Hematopoietic multipotent progenitor cell treated with erythropoietin and hydrocortisone succinate and interleukin-3 and kit ligand, for 17 days (in vitro differentiated cells): ENCODE data around the gene RAPSN.
A peak's percentile ranks its signal among the peaks of the same experiment; 100 is the strongest.

Experiments used
- DNase-seq: peaks from one replicate; pipeline ENCODE4 v3.0.0-alpha.2; 2015; ENCODE audit warnings: low spot score

RAPSN gene

DNA sequence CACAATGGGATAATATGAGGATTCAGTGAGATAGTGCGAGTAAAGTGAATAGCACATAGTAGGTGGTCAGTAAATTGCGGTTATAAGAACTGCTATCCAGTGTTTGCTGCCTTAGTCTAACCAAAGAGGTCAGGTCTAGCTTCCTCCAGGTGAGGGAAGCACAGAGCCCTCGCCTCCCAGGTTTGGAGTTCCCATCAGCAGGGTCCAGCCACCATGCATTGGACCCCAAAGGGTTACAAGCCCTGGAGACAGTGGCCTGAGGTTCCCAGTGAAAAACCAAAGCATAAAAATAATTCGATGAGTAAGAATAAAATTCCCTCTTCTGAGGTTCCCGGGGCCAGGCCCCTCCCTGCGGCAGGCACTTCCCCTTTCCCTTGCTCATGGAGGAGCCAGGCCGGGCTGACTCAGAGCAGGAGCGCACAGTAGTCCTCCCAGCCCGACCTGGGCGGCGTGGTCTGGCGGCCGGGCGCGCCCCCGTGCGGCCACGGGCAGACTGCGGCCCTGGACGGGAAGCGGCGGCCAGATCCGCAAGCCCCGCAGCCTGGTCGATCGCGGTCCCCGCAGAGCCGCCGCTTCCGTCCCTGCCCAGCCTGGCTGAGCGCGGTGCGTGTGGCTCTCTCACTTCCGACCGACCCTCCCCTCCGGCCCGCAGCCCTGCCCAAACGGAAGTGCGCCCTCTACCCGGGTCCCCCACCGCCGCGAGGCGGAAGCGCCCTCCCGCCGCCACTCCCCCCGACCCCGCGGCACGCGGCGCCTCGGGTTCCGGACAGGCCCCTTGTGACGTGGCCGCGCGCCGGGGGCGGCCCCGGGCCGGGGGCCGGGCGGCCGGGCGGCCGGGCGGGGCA, 41.0 kb downstream of the RAPSN start, which contains the start of gene SLC39A13:
TSS of gene SLC39A13 (plus strand) at position 845 of the 845 bp plus-strand sequence. CDS start 1,505 bp downstream, outside the sequence.
- peak; percentile 86 for DNase-seq

DNA sequence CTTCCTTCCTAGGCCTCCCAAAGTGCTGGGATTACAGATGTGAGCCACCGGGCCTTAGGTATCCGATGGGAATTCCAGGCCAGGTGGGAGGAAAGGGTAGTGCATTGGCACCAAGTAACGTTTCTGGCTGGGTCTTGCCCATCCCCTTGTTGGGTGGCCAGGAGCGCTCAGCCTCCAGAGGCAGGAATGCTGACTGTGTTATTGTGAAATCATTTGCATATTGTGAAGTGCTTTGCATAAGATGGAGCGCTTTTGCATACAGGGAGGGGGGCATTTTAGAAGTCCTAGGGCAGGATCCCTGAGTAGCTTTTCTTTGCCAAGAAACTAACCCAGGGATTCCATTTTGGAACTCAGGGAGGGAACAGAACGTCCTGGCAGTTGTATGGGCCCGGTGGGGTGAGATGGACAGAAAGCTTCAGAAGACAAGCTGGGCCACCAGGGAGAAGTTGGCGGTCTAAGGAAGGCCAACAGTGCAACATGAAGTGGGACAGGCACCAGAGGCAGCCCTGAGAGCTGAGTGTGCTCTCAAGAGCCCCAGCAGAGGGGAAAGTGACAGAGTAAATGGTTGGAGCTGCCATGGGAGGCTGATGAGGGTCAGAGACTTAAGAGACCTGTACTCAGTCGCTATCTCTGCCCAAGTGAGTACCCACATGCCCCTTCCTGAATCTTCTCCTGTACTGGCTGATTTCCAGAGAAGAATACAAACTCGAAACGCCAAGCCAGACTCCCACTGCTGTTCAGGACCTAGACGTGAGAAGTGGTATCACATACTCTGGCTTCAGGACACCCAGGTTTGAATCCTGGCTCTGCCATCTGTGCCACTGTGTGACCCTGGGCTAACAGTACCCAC, 41.8 kb downstream of the RAPSN start:
- no peak for DNase-seq

DNA sequence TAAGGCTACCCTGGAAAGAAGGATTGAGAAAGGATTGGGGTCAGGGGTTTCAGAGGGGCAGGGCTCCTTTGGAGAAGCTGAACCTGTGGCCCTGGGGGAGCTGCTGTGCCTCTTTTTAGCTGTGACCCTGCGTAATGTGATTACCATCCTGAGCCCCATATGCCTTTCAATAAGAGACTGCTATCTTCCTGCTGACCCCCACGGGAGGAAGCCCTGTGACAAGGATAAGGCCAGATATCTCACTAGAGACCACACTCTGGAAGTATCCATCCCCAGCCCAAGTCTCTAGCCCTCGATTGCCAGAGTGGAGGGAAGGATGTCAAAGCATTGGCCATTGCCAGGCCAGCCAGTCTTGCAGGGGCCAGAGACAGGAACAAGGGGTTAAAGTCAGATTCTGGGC, 45.4 kb downstream of the RAPSN start:
- DNase-seq, result no peak

DNA sequence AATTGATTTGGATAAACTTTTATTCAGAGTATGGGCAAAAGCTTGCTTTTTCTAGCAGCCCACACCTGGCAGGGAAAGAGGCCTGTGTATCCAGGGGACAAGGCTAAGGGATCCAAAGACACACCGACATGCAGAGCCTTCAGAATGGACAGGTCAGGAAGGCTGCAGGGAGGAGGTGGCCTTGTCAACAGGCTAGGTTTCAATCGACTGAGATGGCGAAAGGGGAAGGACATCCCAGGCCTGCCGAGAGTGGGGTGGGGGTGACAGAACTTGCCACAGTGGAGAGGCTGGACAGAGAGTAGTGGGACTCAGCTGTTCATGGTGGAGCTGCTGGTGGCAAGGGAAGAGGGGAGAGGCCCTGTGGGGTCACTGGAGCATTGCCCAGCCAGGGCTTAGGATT, 45.8 kb downstream of the RAPSN start:
- DNase-seq, result no peak

DNA sequence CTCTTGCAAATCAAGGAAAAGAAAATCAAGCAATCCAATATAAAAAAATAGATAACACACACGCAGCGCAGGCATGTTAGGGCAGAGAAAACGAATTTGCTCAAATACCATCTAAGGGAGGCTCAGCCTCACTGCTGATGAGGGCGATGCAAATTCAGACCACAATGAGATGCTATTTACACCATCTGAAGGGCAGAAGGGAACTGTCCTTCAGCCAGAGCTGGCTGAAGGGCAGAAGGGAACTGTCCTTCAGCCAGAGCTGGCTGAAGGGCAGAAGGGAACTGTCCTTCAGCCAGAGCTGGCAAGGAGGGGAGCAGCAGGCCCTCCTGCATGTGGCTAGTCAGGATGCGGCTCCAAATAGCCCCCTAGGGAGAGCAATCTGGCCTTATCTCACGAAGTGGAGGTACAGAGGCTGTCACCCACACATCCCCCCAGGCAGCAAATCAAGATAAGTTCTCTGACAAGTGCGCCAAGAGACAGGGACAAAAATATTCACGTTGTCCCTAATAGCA, 48.1 kb downstream of the RAPSN start:
- no peak for DNase-seq

DNA sequence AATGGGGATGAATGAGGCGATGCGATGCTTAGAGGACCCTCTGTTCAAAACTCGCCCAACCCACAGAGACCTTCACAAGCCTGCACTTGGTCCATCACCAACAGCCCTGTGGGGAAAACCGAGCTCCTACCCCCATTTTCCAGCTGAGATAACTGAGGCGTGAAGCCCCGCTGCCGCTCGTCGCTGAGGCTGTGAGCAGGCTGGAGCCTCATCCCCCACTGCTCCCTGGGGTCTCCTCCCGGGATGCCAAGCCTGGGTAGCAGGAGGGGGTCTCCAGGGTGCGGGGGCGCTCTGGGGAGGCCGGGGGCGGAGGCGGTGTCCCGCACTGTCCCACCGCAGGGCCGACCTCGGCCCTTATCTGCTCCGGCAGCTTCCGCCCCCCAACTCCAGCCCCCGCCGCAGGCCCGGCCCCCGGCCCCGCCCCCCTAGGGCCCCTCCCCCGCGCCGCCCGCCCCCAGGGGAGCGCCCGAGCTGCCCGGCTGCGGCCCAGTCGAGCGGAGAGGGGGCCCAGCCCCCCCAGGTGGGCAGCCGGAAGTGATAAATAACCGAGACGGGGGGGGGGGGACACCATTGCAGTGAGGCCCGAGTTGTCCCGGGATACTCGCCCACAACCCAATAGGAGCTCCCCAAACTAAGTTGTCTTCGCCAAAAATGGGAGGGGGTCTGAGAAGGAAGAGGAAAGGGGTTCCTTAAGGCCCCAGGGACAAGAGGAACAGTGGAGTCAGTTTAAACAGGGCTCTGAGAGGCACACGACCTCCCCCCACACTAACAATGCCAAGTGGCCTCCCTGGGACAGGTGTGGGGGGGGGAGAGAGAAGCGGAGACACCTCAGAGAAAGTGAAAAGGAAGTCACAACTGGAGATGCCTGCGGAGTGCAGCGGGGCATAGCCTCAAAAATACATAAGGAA, 48.8 kb downstream of the RAPSN start:
- DNase-seq, result no peak

DNA sequence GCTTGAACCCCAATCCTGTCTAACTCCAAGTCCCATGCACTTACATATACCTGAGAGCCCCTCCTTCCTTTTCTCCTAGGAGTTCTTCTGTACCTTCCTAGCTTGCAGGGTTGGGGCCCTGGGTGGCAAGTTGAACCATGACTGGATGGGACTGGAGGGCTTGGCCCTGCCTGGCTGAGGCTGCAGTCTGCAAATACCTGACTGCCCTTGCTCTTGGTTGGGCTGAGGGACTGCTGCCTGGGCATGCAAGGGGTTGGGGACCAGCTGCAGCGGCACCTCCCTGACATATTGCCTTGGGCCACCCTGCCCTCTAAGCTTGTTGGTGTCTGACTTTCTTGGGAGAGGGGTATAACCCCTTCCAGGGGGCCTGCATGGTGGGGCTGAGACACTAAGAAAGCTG, 50.4 kb downstream of the RAPSN start:
- no peak for DNase-seq

DNA sequence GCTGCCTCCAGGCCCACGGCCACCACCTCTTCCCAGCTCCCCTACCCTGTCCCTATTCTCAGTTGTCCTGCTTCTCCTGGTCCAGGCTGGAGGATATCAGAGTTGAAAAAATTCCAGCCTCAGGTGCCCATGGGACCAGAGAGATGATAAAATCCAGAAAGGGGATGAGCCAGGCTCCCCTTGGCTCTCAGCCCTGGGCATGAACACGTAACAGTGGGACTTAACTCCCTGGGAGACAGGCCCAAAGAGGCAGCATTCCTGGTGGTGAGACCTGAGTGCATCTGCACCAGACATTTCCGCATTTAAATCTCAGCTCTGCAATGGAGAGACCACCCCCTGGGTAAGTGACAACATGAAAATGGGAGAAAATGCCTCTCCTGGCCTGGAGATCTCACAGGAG, 50.9 kb downstream of the RAPSN start:
- no peak for DNase-seq

DNA sequence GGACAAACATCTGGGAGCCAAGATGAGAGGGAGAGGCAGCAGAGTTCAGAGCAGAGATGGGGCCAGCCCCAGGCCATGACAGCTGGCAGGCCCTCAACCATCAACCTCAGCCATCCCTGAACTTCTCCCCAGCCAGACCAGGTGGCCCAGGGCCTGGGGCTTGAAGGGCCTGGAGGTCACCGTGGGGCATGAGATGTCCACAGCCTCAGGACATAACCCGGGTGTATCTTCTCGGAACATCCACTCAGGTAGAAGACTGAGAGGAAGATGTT, 53.0 kb downstream of the RAPSN start:
- no peak for DNase-seq

DNA sequence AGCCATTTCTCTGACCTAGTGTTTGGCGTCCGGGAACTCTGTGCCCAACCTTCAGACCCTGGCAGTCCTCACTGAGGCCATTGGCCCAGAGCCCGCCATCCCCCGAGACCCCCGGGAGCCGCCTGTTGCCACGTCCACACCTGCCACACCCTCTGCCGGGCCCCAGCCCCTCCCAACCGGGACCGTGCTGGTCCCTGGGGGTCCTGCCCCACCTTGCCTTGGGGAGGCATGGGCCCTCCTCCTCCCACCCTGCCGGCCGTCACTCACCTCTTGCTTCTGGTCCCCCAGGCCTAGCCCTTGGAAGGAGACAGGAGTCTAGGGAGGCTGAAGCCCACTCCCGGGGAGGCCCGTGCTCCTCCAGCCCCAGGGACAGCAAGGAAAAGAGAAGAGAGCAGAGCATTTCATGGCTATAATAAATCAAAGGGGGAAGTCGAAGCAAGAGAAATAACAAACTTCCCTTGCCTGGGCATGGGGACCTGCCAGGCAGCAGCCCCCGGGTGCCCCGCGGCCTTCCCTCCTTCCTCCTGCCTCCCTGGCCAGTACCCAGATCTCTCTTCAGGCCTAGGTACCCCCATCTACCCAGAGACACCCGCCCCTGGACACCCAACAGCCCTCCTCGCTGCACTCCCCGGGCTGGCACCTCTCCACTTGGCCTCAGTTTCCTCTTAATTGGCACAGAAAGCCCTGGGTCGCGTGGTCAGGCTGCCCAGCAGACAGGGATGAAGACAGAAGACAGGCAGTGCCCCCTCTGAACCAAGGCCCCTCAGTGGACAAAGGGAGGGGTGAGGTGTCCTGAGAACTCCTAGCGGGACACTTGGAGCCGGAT, 53.5 kb downstream of the RAPSN start:
- no peak for DNase-seq

DNA sequence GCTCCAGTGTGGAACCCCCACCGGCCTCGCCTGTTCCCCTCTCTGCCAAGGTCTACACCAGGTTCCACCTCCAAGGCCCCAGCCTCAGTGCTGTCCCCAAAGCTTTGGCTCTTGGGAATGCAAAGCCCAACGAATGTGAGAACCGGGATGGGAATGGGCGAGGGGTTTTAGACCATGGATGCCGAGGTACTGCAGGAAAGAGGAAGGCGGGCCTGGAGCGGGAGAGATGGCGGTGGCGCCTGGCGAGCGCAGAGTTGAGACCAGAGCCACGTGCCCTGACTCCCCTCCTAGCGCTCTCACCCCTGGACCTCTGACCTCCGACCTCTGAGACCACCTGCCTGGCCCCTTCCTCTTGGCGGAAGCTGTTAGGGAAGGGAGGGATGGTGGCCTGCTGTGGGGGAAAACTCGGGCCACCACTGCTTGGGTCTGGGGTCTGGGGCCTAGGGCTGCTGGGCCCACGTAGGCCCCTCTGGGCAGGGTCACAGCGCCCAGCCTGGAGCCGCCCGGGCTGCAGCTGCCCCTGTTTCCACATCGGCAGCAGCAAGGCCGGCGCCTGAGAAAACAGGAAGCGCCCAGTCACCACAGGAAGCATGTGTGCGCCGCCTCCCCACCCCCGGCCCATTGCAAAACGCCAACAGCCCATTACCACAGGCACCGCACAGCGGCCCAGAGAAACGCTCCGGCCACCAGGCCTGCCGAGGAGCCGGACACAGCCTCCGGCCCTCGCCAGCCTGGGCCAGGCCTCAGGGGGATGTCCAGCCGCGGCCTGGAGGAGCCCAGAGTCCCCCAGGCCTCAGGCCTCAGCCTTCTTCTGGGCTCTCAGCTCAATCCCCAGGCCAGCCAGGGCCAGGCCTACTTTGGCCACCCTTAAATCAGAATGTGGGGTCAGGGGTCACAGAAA, 54.4 kb downstream of the RAPSN start:
- no peak for DNase-seq

DNA sequence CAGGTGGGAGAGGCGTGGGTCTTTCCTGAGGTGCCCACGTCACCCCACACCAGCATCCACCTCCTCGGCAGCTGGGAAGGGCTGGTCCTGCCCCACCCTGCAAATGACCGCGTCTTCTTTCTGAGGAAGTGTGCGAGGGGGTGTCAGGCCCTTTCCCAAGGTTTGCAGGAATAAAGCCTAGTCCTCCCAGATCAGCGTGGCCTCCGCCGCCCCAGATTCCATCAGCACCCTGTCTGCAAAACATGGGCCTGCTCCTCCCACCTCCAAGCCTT, 55.0 kb downstream of the RAPSN start:
- no peak for DNase-seq

DNA sequence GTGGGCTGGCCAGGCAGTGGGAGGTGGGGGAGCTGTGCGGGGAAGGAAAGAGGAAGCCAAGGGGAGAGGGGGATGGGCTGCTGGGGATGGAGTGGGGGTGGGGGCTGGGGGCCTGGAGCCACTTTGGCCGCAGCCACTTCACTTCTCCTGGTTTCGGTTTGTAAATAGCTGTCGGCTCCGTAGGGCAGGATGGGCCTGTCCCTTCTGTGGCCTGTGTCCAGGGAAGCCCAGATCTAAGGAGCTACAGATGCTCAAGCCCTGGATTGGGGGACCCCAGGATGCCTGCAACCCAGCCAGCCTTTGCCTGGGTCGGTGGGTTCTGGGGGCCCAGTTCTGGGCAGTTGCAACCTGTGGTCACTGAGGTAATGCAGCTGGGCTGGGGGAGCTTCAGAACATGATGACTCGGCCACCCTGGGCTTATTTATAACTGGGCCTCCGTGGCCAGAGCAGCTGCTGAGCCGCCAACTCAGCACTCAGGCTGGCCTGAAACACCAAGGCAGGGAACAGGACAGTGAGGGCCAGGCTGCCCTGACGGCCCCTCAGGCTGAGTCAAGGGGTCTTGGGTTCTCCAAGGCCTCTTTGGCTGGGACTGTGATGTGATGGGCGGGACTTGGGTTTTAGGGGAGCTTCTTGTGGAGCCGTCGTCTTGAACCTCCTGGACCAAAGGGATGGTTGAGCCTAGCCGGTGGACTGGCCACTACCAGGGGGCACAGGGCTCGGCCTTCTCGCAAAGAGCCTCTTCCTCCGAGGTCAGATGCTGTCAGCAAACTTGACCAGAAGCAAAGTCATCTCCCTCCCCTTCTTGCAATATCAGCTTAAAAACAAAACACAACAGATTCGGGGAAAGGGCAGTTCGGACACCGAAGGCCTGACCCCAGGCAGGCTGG, 55.5 kb downstream of the RAPSN start:
- DNase-seq, result no peak

DNA sequence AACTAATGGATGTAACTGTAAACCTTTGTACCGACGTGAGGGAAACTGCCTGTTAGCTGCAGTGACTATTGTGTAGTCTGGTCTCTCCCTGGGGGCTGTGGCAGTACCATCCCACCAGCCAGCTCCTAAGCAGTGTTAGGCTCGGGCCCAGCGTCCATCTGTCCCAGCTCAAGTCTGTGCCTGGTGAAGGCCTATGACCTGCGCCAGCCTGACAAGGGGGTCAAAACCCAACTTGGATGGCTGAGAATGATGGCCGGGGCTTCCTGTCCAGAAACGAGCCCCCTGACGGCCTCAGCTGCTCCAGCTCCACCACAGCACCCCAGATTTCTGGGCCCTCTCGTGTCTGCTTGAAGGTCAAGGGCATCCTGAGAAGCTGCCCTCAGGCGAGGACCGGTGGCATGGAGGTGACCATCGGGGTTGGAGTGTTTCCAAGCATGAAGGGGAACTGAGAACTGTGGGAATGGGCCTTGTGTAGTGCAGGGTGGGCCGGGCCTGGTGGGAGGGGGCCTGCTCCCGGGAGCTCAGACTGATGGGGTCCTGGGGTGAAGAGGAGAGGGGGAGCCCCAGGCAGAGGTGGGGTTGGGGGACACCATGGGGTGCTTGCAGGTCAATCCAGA, 56.3 kb downstream of the RAPSN start:
- no peak for DNase-seq

DNA sequence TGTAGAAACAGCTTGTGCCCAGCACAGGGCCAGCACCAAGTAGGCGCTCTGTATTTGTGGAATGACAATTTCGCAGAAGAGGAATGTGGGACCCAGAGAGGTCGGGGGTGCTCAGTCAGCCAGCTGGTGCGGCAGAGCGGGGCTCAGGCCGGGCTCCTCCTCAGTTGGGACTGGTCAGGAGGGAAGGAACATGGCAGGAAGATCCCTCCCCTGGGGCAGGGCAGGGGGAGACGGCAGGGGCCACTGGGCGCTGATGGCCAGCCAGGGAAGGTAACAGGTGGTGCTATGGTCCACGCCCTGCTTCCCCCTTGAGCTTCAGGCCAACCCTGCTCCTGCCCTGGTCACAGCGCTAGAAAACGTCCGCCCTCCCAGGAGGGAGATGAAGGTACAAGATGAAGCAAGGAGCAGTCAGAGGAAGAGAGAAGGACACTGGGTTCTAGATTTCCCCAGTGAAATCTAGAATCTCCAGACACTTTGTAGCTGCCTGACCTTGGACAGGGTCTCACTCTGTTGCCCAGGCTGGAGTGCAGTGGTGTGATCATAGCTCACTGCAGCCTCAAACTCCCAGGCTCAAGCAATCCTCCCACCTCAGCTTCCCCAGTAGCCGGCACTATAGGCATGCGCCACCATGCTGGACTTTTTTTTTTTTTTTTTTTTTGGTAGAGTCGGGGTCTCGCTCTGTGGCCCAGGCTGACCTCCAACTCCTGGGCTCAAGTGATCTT, 57.1 kb downstream of the RAPSN start:
- DNase-seq, result no peak

DNA sequence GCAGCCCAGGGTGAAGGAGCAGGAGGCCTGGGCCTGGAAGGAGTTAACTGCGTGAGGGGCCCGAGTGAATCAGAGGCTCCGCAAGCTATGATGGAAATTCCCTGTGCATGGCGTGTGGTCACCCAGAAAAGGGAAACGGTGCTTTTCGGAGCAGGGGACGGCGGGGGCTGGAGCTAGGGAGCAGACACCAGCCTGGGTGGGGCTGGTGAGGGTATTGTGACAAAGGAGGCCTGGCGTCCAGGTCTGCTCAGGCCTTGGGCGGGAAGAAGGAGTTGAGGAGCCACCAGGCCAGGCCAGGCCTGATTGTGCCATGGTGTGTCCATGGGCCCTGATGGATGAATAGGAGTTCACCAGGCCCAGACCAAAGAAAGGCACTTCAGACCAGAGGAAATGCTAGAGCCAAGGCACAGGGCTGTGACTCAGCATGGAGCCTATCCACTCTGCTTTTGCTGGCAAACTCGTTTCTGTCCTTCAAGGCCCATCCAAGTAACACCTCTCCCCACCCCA, 57.8 kb downstream of the RAPSN start:
- DNase-seq, result no peak

DNA sequence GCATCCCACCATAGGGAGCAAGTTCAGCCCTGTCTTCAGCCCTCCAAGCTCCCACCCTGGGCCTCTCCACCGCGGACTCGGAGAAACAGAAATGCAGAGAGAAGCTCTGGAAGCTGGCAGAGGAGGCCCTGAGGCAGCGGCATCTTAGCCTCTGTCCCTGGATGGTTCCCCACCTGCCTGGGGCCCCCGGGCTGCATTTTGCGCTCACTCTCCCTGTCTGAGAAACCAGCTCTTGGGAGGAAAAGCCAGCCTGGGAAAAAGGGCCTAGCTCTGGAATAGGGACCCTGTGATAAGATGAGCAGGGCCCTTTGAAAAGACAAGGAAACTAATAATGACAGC, 58.5 kb downstream of the RAPSN start:
- DNase-seq, result no peak
